ENCODE data around the gene SPATA32.

Gene SPATA32

GRCh38 chr17:45229681-45230409, 32.0 kb downstream of the SPATA32 start:
- no peak for DNase-seq (ENCODE audit: low spot score)

- DNase-seq (ENCODE audit: low spot score): no peak
These were observed 32.9 kb downstream of the SPATA32 start for GRCh38 chr17:45228763-45229539.

DNA sequence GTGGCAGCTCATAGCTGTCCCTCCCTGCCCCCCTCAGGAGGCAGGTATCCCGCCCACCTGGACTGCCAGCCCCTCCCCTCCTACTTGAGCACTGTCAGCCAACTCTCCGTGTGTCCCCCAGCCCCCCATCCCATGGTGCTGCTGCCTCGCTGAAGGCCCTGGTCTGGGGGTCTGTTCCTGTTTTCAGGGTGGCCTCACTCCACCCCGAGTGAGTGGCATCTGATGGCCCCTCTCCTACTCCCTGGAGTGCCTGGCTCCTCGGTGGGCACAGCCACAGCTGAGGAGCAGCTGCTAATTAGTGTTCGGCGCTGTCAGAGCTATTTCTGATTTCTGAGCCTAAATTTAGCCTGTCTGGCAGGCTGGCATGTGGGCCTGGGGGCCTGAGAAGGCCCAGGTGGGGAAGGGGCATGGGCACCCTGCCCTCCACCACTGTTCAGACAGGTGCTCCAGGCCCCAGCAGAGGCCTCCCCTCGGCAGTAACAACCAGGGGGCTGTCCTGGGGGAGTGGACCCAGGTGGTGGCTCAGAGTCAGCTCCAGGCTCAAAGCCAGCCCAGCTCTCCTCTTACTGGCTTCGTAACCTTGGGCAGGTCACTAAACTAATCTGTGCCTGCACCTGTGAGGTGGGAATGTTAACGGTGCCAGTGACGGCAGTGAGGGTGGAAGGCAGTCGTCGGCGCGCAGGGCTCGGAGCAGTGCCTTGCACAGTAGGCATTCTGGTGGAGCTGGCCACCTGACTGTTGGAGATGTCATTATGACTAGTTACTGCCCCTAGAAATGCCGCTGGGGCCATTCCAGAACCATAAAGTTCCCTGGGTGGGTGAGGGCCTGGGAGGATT, 33.8 kb downstream of the SPATA32 start:
- DNase-seq (ENCODE audit: low spot score): no peak

DNA sequence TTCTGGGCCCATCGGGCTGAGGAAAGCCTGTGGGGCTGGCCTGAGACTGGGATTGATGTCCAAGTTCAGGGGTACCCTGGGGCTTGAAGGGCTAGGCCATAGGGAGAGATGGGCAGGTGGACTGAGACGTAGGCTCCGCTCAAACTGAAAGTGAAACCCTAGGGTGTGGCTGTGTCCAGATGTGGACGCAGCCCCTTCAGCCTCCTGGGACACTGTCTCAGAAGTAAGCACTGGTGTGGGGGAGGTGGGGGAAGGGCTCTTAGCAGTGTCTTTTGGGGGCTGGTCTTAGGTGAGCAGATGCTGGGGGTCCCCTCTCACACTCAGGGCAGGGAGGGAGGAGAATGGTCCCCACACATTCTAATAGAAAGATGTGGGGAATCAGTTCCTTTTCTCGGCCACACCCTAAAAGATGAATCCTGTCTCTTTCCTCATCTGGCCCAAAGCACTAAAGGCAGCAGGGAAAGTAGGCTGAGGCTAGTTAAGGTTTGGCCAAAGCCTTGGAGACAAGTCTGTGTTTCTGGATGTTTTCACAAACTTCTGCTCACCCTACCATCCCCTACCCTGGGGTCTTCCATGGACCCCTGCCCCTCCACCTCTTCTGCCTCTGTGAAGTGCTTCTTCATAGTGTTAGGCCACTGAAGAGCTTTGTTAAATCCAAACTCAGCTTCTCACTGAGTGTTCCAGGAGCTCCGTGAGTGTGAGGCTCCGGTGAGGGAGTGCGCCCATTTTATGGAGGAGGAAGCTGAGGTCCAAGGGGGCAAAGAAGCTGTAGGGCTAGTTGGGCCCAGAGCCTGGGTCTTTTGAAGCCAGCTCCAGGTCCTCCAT, 34.6 kb downstream of the SPATA32 start:
- no peak for DNase-seq (ENCODE audit: low spot score)

- DNase-seq (ENCODE audit: low spot score): no peak
These were observed 35.3 kb downstream of the SPATA32 start for GRCh38 chr17:45226576-45226975.

DNA sequence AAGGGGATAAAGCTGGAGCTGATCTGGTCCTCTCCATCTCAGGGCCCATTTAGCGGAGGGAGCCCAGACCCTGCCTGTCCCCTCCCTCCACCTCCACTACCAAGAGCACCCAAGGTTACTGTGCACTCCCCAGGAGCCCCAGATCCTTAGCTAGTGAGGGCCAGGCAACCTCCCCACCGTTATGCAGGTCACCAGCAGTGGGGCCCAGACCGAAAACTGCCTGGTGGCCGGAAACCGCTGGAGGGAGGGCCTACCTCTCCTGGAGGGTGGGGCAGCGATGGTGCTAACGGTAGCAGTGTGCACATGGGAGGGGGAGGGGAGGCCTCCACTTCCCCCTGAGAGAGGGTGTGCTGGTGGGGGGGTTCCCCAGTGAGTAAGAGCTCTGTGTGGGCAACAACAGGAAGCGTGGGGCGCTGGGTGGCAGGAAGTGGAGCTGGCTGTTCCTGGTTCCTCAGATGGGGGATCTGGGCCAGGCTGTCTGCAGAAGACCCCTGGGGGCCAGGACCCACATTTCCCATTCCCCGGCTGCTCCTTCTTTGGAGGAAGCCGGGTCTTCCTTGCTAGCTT, 35.8 kb downstream of the SPATA32 start:
- DNase-seq (ENCODE audit: low spot score): no peak

DNA sequence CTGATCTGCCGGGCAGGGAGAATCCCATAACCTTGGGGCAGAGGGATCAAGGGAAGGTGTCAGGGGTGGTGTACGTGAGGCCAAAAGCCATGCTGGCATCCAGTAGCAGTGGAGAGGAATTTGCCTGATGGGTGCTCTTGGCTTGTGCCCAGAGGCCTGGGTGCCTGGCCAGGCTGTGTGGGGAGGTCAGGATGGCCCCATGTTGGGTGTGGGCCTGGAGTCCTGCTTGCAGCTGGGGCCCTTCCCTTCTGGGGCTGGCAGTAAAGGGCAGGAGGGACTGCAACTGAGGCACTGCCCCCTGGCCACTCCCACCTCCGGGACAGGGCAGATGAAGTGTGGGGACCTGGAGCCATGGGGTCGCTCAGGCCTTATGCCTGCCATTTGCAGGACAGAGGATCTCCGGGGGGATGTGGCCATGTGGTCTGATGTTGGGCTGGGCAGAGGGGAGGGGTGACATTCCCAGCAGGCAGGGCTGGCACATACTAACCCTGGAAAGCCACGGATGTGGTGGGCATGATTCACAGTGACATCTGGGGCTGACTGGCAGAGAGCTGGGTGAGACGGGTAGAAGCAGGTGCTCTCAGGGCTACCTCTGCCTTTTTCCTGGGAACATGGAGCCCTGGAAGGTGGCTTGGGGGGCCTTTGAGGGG, 36.7 kb downstream of the SPATA32 start:
- no peak for DNase-seq (ENCODE audit: low spot score)

DNA sequence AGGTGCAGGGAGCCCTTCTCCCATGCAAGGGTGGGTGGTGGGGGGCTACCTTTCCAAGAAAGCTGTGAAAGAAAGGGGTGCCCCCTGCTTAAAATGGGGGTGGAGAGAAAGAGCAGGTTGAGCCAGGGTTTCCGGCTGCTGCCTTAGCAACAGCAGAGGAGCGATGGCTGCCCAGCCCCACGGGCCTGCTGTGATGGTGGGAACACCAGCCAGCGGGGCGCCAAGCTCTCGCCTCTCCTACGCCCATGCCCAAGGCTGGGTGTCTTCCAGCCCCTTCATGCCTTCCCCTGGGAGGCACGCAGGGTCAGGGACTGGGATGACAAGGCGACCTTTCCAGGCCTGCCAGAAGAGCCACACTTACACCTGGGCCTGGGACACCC, 37.2 kb downstream of the SPATA32 start:
- DNase-seq (ENCODE audit: low spot score): no peak

DNA sequence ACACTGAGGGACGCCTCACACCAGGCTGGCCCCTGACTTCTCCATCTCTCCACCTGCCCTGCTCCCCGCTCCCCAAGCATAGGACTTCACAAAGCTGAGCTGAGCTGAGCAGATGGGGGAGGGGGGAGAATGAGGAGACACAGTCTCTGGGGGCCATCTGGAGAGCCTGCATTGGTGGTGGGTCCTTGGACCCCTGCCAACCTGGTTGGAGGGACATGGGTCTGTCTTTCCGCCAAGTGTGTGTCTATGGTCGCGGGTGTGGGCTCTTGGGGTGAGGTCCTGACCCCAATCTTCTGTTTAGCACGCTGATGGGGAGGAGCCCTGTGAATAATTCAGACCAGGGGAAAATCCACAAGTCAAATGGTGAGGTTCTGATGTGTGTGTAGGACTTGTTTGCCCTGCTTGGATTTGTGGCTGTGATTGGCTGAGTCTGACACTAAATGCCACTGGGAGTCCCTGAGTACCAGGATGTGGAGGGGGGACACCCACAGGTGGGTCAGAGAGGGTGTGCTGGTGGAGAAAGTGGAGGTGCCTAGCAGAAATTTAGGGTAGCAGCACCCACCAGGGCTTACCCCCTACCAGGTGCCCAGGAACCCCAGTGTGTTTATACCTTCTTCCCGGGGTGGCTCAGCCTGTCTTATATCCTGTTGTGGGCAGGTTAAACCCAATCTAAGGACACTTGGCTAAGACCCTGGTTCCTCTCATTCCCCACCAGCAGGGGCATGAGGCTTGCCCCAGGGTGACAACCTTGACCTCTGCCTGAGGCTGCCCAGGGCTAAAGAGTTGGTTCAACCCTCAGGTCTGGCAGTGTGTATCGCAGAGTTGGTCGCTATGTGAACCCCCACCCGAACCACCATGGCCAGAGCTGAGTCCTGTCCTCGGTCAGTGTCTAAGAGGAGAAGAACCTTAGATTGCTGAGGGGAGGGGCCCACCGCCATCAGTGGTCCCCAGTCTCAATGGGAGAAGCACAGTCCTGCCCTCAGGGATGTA, 38.1 kb downstream of the SPATA32 start:
- DNase-seq (ENCODE audit: low spot score): no peak

- DNase-seq (ENCODE audit: low spot score): peak; percentile 84
These were observed 38.8 kb downstream of the SPATA32 start for GRCh38 chr17:45222996-45223538.

DNA sequence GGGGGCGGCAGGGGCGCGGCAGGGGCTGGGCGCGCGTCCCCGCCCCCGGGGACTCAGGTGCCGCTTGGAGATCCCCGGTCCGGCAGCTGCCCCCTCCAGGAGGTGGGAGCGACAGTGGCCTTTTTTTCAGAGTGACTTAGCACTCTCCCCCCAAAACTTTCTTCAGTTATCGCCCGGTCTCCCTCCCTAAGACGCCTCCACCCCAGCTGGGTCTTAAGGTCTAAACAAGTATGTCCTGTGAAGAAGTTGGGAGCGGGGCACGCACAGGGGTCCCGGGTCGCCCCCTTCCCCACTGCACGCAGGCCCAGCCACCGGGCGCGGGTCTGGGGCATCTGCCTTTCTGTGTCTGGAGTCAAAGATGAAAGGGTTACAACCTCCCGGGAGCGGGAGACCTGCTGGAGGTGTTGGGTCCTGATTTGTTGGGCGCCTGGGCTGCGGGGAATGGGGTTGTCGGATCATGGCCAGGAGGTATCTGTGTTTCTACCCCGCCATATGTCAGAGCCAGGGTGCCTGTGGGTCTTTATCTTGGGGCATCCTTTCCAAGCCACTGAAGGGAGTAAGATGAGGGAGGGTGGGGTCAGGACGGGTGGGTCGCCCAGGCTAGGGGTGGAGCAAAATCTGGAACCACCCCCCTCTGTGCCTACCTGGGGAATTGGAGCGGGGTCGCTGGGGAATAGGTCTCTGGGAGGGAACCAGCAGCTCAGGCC, 39.5 kb downstream of the SPATA32 start:
- DNase-seq (ENCODE audit: low spot score): no peak

DNA sequence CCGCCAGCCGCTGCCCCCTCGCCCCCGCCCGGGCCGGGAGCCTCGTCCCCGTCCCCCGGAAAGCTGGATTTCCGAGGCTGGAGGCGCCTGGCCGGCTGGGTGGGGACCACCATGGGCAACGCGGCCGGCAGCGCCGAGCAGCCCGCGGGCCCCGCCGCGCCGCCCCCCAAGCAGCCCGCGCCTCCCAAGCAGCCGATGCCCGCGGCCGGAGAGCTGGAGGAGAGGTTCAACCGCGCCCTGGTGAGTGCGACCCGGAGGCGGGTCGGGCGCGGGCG, 39.9 kb downstream of the SPATA32 start:
- DNase-seq (ENCODE audit: low spot score): no peak

- DNase-seq (ENCODE audit: low spot score): no peak
These were observed 40.5 kb downstream of the SPATA32 start, which contains the start of gene FMNL1 for GRCh38 chr17:45221081-45222013. Gene FMNL1 (plus strand): TSS chr17:45221885. CDS start chr17:45222125, 240 bp downstream.

GRCh38 chr17:45220079-45220478, 41.8 kb downstream of the SPATA32 start:
- DNase-seq (ENCODE audit: low spot score): no peak

- DNase-seq (ENCODE audit: low spot score): peak; percentile 87
These were observed 42.8 kb downstream of the SPATA32 start for GRCh38 chr17:45218895-45219661.
